Gastrocnemius medialis (tissue), 4 donors: ENCODE data around the gene TET1.

Source experiments
- CTCF ChIP-seq, 5 experiments: fragments of 450-650 bp in 3 of 5; fragments of 200-600 bp in 2 of 5; sonication (generic) in 2 of 5; IDR thresholded peaks in 4 of 5; conservative IDR thresholded peaks in 1 of 5; 1 replicate in 4 of 5; 2 replicates in 1 of 5; pipeline ENCODE4 v1.5.1; 2016 to 2019; ENCODE audit warnings: antibody characterized with exemption in 5 of 5, mild to moderate bottlenecking in 3 of 5, moderate library complexity in 3 of 5
- POLR2A ChIP-seq, 2 donors: fragments of 450-650 bp; IDR thresholded peaks; one replicate each; pipeline ENCODE4 v1.6.1; 2017; ENCODE audit warnings: antibody characterized with exemption in 2 of 2, mild to moderate bottlenecking in 2 of 2, moderate library complexity in 2 of 2

GRCh38 chr10:68618234-68618633, 58.1 kb downstream of the TET1 start:
- TF ChIP-seq POLR2A (IDR thresholded peaks at IDR 0.05) = no peak
- no peak for TF ChIP-seq CTCF (IDR thresholded peaks at IDR 0.05 in 4 of 5, conservative IDR thresholded peaks at IDR 0.05 in 1 of 5)
